Breast epithelium (tissue), 3 donors: ENCODE data around the gene MARCHF2.

ENCODE experiments used
- POLR2AphosphoS5 ChIP-seq, 3 donors: sonication (generic); formaldehyde crosslinking; IDR thresholded peaks; one replicate each; pipeline ENCODE4 v1.6.1; 2017; ENCODE audit warnings: antibody characterized with exemption in 3 of 3
- TF ChIP-seq, protein P1 (sequence below), 3 donors: fragments of 450-650 bp; IDR thresholded peaks; one replicate each; pipeline ENCODE4 v1.5.1; 2016 to 2017; ENCODE audit warnings: antibody characterized with exemption in 3 of 3, mild to moderate bottlenecking in 3 of 3, moderate library complexity in 3 of 3

DNA sequence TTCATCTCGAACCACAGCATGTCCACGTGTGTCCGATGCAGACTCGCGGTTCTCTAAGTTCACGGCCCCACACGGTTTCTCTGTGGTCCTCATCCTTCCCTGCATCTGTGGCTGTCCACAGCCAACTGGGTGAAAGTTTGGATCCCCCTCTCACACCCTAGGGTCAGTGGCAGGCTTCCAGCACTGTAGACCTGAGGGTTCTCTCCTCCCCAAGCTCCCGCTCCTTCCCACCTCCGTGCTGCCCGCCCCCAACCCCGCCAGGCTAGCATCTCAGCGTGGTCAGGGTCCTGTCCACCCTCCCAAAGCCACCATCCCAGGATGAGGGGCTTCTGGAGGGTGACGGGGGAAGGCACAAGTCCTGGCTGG is 46.2 kb upstream of the MARCHF2 start:
- TF ChIP-seq, protein P1, sequence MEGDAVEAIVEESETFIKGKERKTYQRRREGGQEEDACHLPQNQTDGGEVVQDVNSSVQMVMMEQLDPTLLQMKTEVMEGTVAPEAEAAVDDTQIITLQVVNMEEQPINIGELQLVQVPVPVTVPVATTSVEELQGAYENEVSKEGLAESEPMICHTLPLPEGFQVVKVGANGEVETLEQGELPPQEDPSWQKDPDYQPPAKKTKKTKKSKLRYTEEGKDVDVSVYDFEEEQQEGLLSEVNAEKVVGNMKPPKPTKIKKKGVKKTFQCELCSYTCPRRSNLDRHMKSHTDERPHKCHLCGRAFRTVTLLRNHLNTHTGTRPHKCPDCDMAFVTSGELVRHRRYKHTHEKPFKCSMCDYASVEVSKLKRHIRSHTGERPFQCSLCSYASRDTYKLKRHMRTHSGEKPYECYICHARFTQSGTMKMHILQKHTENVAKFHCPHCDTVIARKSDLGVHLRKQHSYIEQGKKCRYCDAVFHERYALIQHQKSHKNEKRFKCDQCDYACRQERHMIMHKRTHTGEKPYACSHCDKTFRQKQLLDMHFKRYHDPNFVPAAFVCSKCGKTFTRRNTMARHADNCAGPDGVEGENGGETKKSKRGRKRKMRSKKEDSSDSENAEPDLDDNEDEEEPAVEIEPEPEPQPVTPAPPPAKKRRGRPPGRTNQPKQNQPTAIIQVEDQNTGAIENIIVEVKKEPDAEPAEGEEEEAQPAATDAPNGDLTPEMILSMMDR (IDR thresholded peaks at IDR 0.05), result no peak
- no peak for TF ChIP-seq POLR2AphosphoS5 (IDR thresholded peaks at IDR 0.05)
